HepG2 (cell line): ENCODE measurements around the gene TNS4. TPM values are rescaled to one million over a fixed set of nuclear protein-coding genes. Genes with fewer than 3 reads are reported as not detected.
A peak's percentile ranks its signal among the peaks of the same experiment; 100 is the strongest.

Experiments
- ARNT ChIP-seq: fragments of 450-650 bp; IDR thresholded peaks from 2 replicates; pipeline ENCODE4 v1.6.1; 2017
- ATAD3A ChIP-seq: sonication (generic); formaldehyde crosslinking; IDR thresholded peaks from 2 replicates; pipeline ENCODE4 v1.4.0; 2020; ENCODE audit warnings: missing genetic modification reagents
- CAMTA2 ChIP-seq: sonication (generic); formaldehyde crosslinking; IDR thresholded peaks from 2 replicates; pipeline ENCODE4 v1.4.0; 2020; ENCODE audit warnings: mild to moderate bottlenecking, missing genetic modification reagents, borderline replicate concordance
- GMEB2 ChIP-seq: IDR thresholded peaks from 2 replicates; pipeline ENCODE4 v1.6.1; 2016; ENCODE audit warnings: missing biosample characterization, missing genetic modification reagents, low read depth
- KAT2B ChIP-seq: fragments of 150-350 bp; IDR thresholded peaks from 2 replicates; pipeline ENCODE4 v1.6.1; 2014; ENCODE audit warnings: low read depth, low read length, borderline replicate concordance
- KLF9 ChIP-seq: IDR thresholded peaks from 2 replicates; pipeline ENCODE4 v1.6.1; 2016; ENCODE audit warnings: low read depth
- MYPOP ChIP-seq: sonication (generic); formaldehyde crosslinking; IDR thresholded peaks from 2 replicates; pipeline ENCODE4 v1.8.1; 2023; ENCODE audit warnings: mild to moderate bottlenecking, moderate library complexity, missing genetic modification reagents
- PBX3 ChIP-seq: sonication (generic); formaldehyde crosslinking; IDR thresholded peaks from 2 replicates; pipeline ENCODE4 v1.8.1; 2023; ENCODE audit warnings: missing genetic modification reagents, inconsistent platforms, borderline replicate concordance
- RARA ChIP-seq: IDR thresholded peaks from 2 replicates; pipeline ENCODE4 v1.6.1; 2016; ENCODE audit warnings: missing genetic modification reagents, missing compliant biosample characterization
- TFDP1 ChIP-seq: IDR thresholded peaks from 2 replicates; pipeline ENCODE4 v1.6.1; 2016; ENCODE audit warnings: missing compliant biosample characterization, missing genetic modification reagents, borderline replicate concordance
- U2AF2 ChIP-seq: fragments of 200-400 bp; formaldehyde crosslinking; IDR thresholded peaks from 2 replicates; pipeline ENCODE4 v1.6.1; 2017; ENCODE audit warnings: low read depth, mild to moderate bottlenecking, low read length
- ZNF687 ChIP-seq: sonication (generic); formaldehyde crosslinking; IDR thresholded peaks from 2 replicates; pipeline ENCODE4 v1.5.1; 2020; ENCODE audit warnings: mild to moderate bottlenecking, missing genetic modification reagents, moderate library complexity
- ZNF720 ChIP-seq: sonication (generic); formaldehyde crosslinking; IDR thresholded peaks from 2 replicates; pipeline ENCODE4 v1.4.0; 2020; ENCODE audit warnings: missing genetic modification reagents
- ZNF737 ChIP-seq: sonication (generic); formaldehyde crosslinking; IDR thresholded peaks from 2 replicates; pipeline ENCODE4 v1.5.0; 2020; ENCODE audit warnings: missing genetic modification reagents, mild to moderate bottlenecking, borderline replicate concordance
- ZNF773 ChIP-seq: sonication (generic); formaldehyde crosslinking; IDR thresholded peaks from 2 replicates; pipeline ENCODE4 v1.4.0; 2020; ENCODE audit warnings: missing genetic modification reagents, borderline replicate concordance
- ZSCAN12 ChIP-seq: sonication (generic); formaldehyde crosslinking; IDR thresholded peaks from 2 replicates; pipeline ENCODE4 v1.9.0; 2021; ENCODE audit warnings: mild to moderate bottlenecking, missing genetic modification reagents
- polyA plus RNA-seq, 8 experiments: library from polyadenylated mRNA; depleted of rRNA in 3 of 8; stranded (reverse) in 7 of 8; unstranded in 1 of 8; fragments of >200 nt; fragmentation: Illumina TruSeq in 4 of 8; extraction: Trizol in 4 of 8; gene quantifications; 2 replicates each; pipeline versions ENCODE4 v1.2.1 to v1.2.3, GENCODE V29; 2011 to 2016; ENCODE audit warnings: low read depth in 4 of 8, missing spikeins in 1 of 8, mixed read lengths in 1 of 8; ENCODE audit not compliant: insufficient read depth in 1 of 8
- total RNA-seq, 5 experiments: library from RNA; depleted of rRNA; stranded (reverse); fragments of >200 nt; fragmentation: Illumina TruSeq; extraction: Trizol; gene quantifications; 2 replicates each; pipeline ENCODE4 v1.2.3, GENCODE V29; 2016; ENCODE audit warnings: low read depth in 1 of 5
- TF ChIP-seq, protein P1 (sequence below): sonication (generic); formaldehyde crosslinking; IDR thresholded peaks from 2 replicates; pipeline ENCODE4 v1.5.1; 2020; ENCODE audit warnings: mild to moderate bottlenecking, moderate library complexity, missing genetic modification reagents

Gene TNS4
- total and polyA plus RNA-seq, 2 of the 13 experiments (the other 11 are each of a cell fraction or from before 2014, with no cell fraction given), result 0.58 to 2.1 TPM

GRCh38 chr17:40443988-40444899 lies 57.2 kb downstream of the TNS4 start (continued):
- TF ChIP-seq KAT2B, result no peak
- no peak for TF ChIP-seq RARA
- TF ChIP-seq CAMTA2, result 0 out of 2 replicates have a peak, but pooled peaks have one; percentile 54
- TF ChIP-seq TFDP1, result no peak
- no peak for TF ChIP-seq ARNT
- TF ChIP-seq ZNF737, result 0 out of 2 replicates have a peak, but pooled peaks have one; percentile 16
- no peak for TF ChIP-seq KLF9 (CRISPR knock-in tag)
- peak; percentile 9; the same call in 1 of the 2 replicates for TF ChIP-seq ZNF773
- TF ChIP-seq, protein P1, sequence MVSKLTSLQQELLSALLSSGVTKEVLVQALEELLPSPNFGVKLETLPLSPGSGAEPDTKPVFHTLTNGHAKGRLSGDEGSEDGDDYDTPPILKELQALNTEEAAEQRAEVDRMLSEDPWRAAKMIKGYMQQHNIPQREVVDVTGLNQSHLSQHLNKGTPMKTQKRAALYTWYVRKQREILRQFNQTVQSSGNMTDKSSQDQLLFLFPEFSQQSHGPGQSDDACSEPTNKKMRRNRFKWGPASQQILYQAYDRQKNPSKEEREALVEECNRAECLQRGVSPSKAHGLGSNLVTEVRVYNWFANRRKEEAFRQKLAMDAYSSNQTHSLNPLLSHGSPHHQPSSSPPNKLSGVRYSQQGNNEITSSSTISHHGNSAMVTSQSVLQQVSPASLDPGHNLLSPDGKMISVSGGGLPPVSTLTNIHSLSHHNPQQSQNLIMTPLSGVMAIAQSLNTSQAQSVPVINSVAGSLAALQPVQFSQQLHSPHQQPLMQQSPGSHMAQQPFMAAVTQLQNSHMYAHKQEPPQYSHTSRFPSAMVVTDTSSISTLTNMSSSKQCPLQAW (CRISPR knock-in tag), result no peak
- TF ChIP-seq ATAD3A, result no peak
- 0 out of 2 replicates have a peak, but pooled peaks have one; percentile 2 for TF ChIP-seq PBX3 (CRISPR knock-in tag)
- no peak for TF ChIP-seq GMEB2
- TF ChIP-seq ZNF720 (CRISPR knock-in tag), result no peak
- no peak for TF ChIP-seq MYPOP (CRISPR knock-in tag)
- TF ChIP-seq ZSCAN12, result 0 out of 2 replicates have a peak, but pooled peaks have one; percentile 18
- no peak for TF ChIP-seq U2AF2
- TF ChIP-seq ZNF687, result peak; percentile 48; the same call in 1 of the 2 replicates
